GM23338 (cell line): ENCODE results near the gene SEMA4C.

Source experiments
- CTCF ChIP-seq, 2 experiments: fragments of 200-600 bp in 1 of 2; sonication (generic) in 1 of 2; conservative IDR thresholded peaks; 2 replicates each; pipeline versions ENCODE4 v1.5.1 to v1.6.1; 2016 to 2017; ENCODE audit warnings: antibody characterized with exemption in 2 of 2, low read depth in 2 of 2, mild to moderate bottlenecking in 2 of 2, moderate library complexity in 1 of 2
- REST ChIP-seq: IDR thresholded peaks from one replicate; pipeline ENCODE4 v1.6.1; 2018; ENCODE audit warnings: antibody characterized with exemption; ENCODE audit not compliant: unreplicated experiment

GRCh38 chr2:96909611-96910021, 39.7 kb upstream of the SEMA4C start:
- TF ChIP-seq CTCF (conservative IDR thresholded peaks at IDR 0.05; ENCODE audit: low read depth in 2 of 2) (no peak), REST (no peak)
